ELR (cell line): Measurements from ENCODE around the gene DYNLRB2.

Experiments used
- DNase-seq: peaks from one replicate; pipeline ENCODE4 v3.0.0-alpha.2; 2015; ENCODE audit warnings: low read depth

DYNLRB2 gene

GRCh38 chr16:80552277-80552676, 11.5 kb downstream of the DYNLRB2 start:
- DNase-seq: no peak

- no peak for DNase-seq
These were observed 13.2 kb downstream of the DYNLRB2 start for GRCh38 chr16:80554033-80554432.

GRCh38 chr16:80556481-80556880, 15.7 kb downstream of the DYNLRB2 start:
- no peak for DNase-seq

GRCh38 chr16:80557037-80557436, 16.2 kb downstream of the DYNLRB2 start:
- DNase-seq: no peak

GRCh38 chr16:80559369-80559768, 18.6 kb downstream of the DYNLRB2 start:
- no peak for DNase-seq

- DNase-seq: no peak
These were observed 22.3 kb downstream of the DYNLRB2 start for GRCh38 chr16:80563066-80563465.

GRCh38 chr16:80564394-80564793, 23.6 kb downstream of the DYNLRB2 start:
- no peak for DNase-seq

GRCh38 chr16:80569440-80570105, 28.8 kb downstream of the DYNLRB2 start:
- DNase-seq: peak; percentile 82

- peak; percentile 62 for DNase-seq
These were observed 29.3 kb downstream of the DYNLRB2 start for GRCh38 chr16:80570106-80570478.

- no peak for DNase-seq
These were observed 32.9 kb downstream of the DYNLRB2 start for GRCh38 chr16:80573700-80574120.

- no peak for DNase-seq
These were observed 35.6 kb downstream of the DYNLRB2 start for GRCh38 chr16:80576343-80576912.

- DNase-seq: no peak
These were observed 36.9 kb downstream of the DYNLRB2 start for GRCh38 chr16:80577485-80578280.

GRCh38 chr16:80580109-80580832, 39.5 kb downstream of the DYNLRB2 start:
- peak; percentile 39 for DNase-seq

GRCh38 chr16:80583466-80583865, 42.7 kb downstream of the DYNLRB2 start:
- DNase-seq: peak; percentile 61

GRCh38 chr16:80585764-80586163, 45.0 kb downstream of the DYNLRB2 start:
- no peak for DNase-seq

GRCh38 chr16:80586476-80586875, 45.7 kb downstream of the DYNLRB2 start:
- DNase-seq: peak; percentile 15

- DNase-seq: no peak
These were observed 46.3 kb downstream of the DYNLRB2 start for GRCh38 chr16:80587071-80587470.

- no peak for DNase-seq
These were observed 50.5 kb downstream of the DYNLRB2 start for GRCh38 chr16:80591071-80591915.

- no peak for DNase-seq
These were observed 51.5 kb downstream of the DYNLRB2 start for GRCh38 chr16:80592273-80592672.

- peak; percentile 52 for DNase-seq
These were observed 54.0 kb downstream of the DYNLRB2 start for GRCh38 chr16:80594756-80595155.

- no peak for DNase-seq
These were observed 55.9 kb downstream of the DYNLRB2 start for GRCh38 chr16:80596507-80597207.
